HG02588 (cell line): ENCODE results near the gene RPS6KA4.
"Not testable (repeated sequence)": the region's sequence is repeated elsewhere in the genome, so short reads cannot be mapped to it uniquely, and the experiment has no call there.

Experiments
- ATAC-seq: cut with Tn5 transposase; IDR thresholded peaks from one replicate; pipeline ENCODE4 v1.9.1; 2021; ENCODE audit warnings: mild to moderate bottlenecking, moderate library complexity; ENCODE audit not compliant: unreplicated experiment

The RPS6KA4 gene

DNA sequence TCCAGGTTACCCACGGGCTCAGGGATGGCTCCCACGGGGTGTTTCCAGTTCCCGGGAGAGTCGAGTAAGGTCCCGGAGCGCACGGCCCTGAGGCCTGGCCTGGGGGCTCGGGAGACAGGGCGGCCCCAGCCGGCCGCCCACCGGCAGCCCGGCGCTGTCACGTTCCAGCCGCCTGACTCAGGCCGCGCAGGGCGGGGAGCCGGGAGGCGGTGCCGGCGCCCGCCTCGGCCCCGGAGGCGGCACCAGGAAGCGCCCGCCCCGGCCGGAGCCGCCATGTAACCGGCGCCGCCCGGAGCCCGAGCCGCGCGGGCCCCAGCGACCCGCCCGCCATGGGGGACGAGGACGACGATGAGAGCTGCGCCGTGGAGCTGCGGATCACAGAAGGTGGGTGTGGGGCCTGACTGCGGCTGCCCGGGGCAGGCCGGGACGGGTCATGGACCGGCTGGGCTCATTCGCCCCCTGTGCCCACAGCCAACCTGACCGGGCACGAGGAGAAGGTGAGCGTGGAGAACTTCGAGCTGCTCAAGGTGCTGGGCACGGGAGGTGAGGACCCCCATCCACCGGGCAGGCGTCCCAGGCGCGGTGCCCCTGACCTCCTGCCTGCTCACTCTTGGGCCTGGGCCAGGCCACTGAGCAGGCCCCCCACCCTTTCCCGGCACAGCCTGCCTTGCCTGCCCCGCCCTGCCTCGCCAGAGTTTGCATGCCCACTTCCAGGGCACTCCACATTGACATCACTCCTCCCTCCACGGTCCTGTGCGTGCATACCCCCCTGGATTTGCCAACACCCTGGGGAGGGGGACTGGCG lies at the start of gene RPS6KA4:
TSS of gene RPS6KA4 (plus strand) at position 256 of the 805 bp plus-strand sequence. CDS start at position 330, 74 bp downstream.
- ATAC-seq = peak; percentile 48

DNA sequence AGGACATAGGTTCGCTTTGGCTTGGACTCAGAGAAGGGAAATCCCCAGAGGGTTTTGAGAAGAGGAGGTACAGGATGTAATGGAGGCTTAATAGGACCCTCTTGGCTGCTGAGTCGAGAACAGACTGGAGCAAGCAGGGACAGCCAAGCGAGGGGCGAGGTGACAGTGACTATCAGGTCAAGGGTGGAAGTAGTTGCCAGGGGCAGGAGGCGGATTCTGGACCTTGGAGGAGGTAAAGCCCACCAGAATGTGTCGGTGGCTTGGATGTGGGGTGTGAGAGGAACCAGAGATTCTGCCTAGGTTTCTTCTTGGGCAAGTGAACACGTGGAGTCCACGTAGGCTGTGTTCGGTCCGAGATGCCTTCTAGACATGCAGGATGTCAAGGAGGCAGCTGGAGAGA lies 46.0 kb upstream of the RPS6KA4 start:
- no peak for ATAC-seq

DNA sequence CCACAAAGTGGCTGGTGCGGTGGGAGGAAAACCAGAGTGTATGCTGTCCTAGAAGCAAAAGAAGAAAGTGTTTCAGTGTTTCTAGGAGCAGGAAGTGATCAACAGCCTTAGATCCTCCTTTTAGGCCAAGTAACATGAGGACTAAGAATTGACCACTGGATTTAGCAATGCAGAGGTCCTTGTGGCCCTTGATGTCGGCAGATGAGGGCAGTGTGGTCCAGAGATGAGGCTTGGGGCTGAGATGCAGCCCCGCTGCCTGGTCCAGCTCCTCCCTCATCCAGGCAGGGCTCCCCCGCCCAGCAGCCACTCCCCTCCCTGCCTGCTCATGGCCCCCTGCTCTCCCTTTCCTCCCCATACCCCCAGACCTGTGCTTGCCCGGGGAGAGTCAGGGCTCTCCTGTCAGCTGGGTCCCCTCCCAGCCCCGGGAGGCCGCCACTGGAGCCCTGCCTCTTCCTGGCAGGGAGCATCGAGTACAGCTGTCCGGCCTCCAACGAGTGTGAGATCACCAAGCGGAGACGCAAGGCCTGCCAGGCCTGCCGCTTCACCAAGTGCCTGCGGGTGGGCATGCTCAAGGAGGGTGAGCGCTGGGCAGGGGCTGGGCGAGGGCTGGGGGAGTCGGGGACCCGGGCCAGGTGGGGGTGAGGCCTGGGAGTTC lies 45.3 kb upstream of the RPS6KA4 start:
- no peak for ATAC-seq

GRCh38 chr11:64314146-64314804 lies 44.7 kb upstream of the RPS6KA4 start:
- no peak for ATAC-seq

- no peak for ATAC-seq
Observed at GRCh38 chr11:64314805-64315561, 44.0 kb upstream of the RPS6KA4 start.

- not testable (repeated sequence) for ATAC-seq
Observed at GRCh38 chr11:64315667-64316526, 43.1 kb upstream of the RPS6KA4 start.

DNA sequence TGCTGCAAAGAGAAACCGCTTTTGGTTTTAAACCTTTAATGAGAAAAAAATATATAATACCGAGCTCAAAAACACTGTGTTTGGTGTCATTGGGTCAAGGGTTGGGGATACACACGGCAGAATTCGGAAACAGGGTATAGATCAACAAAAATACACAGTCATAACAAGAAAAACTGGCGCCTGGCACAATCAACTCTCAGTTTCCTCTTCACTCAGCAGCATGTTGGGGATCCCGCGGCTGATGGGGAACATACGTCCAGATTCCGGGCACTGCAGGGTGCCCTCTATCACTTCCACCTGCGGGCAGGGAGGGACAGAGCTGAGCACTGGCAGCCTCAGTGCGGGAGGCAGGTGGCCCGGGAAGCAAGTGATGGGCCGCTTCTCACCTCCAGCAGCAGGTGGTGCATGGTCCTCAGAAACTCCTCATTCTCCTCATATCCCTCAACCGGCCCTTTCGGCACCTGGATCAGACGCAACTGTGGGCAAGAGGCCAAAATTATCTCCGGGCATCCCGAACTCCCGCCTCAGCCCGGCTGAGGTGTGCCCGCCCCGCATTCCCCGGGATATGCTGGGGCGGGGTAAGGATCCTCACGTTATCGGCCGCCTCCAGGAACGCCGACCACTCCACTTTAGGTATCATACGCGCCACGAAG lies 42.2 kb upstream of the RPS6KA4 start:
- ATAC-seq = peak; percentile 1

GRCh38 chr11:64317325-64317960 lies 41.5 kb upstream of the RPS6KA4 start, which contains the start of gene TRMT112:
TSS of gene TRMT112 (minus strand) at chr11:64317559. CDS start at chr11:64317526, 33 bp downstream.
- ATAC-seq = peak; percentile 62

- ATAC-seq = peak; percentile 72
Observed at GRCh38 chr11:64317961-64318765, 40.8 kb upstream of the RPS6KA4 start, which contains the start of gene PRDX5. TSS of gene PRDX5 (plus strand) at chr11:64318121. CDS start at chr11:64318216, 95 bp downstream.

- ATAC-seq = no peak
Observed at GRCh38 chr11:64318766-64319761, 39.9 kb upstream of the RPS6KA4 start.

DNA sequence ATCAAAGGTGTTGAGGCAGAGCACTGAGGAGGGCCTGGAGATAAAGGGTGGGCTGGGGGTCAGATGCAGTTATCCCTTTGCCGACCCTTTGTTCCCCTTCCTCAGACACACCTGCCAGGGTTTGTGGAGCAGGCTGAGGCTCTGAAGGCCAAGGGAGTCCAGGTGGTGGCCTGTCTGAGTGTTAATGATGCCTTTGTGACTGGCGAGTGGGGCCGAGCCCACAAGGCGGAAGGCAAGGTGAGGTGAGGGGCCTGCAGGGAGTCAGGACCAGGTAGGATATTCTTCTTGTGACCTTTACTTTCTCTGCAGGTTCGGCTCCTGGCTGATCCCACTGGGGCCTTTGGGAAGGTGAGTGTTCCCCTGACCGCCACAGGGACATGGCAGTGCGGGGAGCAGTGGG lies 38.4 kb upstream of the RPS6KA4 start:
- no peak for ATAC-seq

- ATAC-seq = no peak
Observed at GRCh38 chr11:64321026-64321425, 37.9 kb upstream of the RPS6KA4 start.

GRCh38 chr11:64321533-64321932 lies 37.4 kb upstream of the RPS6KA4 start:
- no peak for ATAC-seq

- ATAC-seq = no peak
Observed at GRCh38 chr11:64322925-64323260, 36.1 kb upstream of the RPS6KA4 start.

DNA sequence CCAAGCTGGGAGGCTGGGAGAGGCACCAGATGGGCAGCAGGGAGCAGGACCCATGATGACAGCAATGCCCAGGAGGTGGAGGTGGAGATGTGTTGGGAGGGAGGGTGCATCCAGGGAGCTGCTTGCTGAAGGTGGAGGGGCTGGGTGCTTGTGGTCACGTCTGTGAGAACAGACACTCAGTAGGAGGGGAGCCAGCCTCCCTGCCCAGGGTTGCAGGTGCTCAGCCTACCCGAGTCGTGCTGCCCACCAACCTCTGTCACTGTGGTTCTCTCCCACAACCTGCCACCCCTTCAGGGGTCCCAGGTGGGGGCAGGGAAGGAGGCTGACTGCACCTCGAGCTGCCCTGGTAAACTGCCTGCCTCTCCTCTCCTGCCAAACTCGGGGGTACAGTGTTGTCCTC lies 35.6 kb upstream of the RPS6KA4 start:
- ATAC-seq = no peak

GRCh38 chr11:64323984-64324383 lies 35.0 kb upstream of the RPS6KA4 start:
- ATAC-seq = not testable (repeated sequence)
